H9 (cell line): ENCODE data around the gene TMEM151B. TPM values are rescaled to one million over a fixed set of nuclear protein-coding genes. Genes with fewer than 3 reads are reported as not detected.

ENCODE experiments used
- DNase-seq: peaks from one replicate; pipeline ENCODE4 v3.0.0-alpha.2; 2017
- H2AFZ ChIP-seq: one replicate; pipeline ENCODE4 v1.6.1; 2013; ENCODE audit warnings: mild to moderate bottlenecking, low read length, control low read depth, moderate library complexity
- H2AK5ac ChIP-seq: 2 replicates; pipeline ENCODE4 v1.6.1; 2013; ENCODE audit warnings: low read length, control low read depth, mixed read lengths; ENCODE audit not compliant: insufficient read length
- H2BK120ac ChIP-seq: one replicate; pipeline ENCODE4 v1.6.1; 2013; ENCODE audit warnings: low read depth, mild to moderate bottlenecking, low read length, control low read depth, inconsistent platforms; ENCODE audit not compliant: poor library complexity, severe bottlenecking
- H2BK12ac ChIP-seq: 2 replicates; pipeline ENCODE4 v1.6.1; 2013; ENCODE audit warnings: low read length, control low read depth, mixed read lengths, low read depth; ENCODE audit not compliant: insufficient read length
- H2BK15ac ChIP-seq: 2 replicates; pipeline ENCODE4 v1.6.1; 2013; ENCODE audit warnings: low read depth, low read length, control low read depth
- H2BK20ac ChIP-seq: one replicate; pipeline ENCODE4 v1.6.1; 2013; ENCODE audit warnings: low read depth, mild to moderate bottlenecking, low read length, control low read depth, inconsistent platforms; ENCODE audit not compliant: poor library complexity, severe bottlenecking
- H2BK5ac ChIP-seq: 2 replicates; pipeline ENCODE4 v1.6.1; 2013; ENCODE audit warnings: low read length, control low read depth, mixed read lengths; ENCODE audit not compliant: insufficient read length
- H3K14ac ChIP-seq: 2 replicates; pipeline ENCODE4 v1.6.1; 2013; ENCODE audit warnings: low read length, control low read depth; ENCODE audit not compliant: insufficient read depth
- H3K18ac ChIP-seq: 2 replicates; pipeline ENCODE4 v1.6.1; 2013; ENCODE audit warnings: low read depth, mild to moderate bottlenecking, mixed read lengths, low read length, control low read depth; ENCODE audit not compliant: insufficient read length
- H3K23ac ChIP-seq: 2 replicates; pipeline ENCODE4 v1.6.1; 2013; ENCODE audit warnings: low read length, control low read depth, mixed read lengths, low read depth; ENCODE audit not compliant: insufficient read length
- H3K23me2 ChIP-seq: 2 replicates; pipeline ENCODE4 v1.6.1; 2013; ENCODE audit warnings: low read depth, mild to moderate bottlenecking, mixed read lengths, low read length, control low read depth; ENCODE audit not compliant: insufficient read length, poor library complexity, severe bottlenecking
- H3K27ac ChIP-seq: 2 replicates; pipeline ENCODE4 v1.5.1; 2013; ENCODE audit warnings: low read length, control low read depth, mixed read lengths, low read depth; ENCODE audit not compliant: insufficient read length
- H3K27me3 ChIP-seq: 2 replicates; pipeline ENCODE4 v1.6.1; 2013; ENCODE audit warnings: low read length, control low read depth, inconsistent platforms; ENCODE audit not compliant: insufficient read depth
- H3K4ac ChIP-seq: 2 replicates; pipeline ENCODE4 v1.6.1; 2013; ENCODE audit warnings: low read depth, mild to moderate bottlenecking, control low read depth, inconsistent platforms, low read length, moderate library complexity
- H3K4me1 ChIP-seq: 2 replicates; pipeline ENCODE4 v1.6.1; 2013; ENCODE audit warnings: low read length, control low read depth, inconsistent platforms; ENCODE audit not compliant: insufficient read depth
- H3K4me2 ChIP-seq: 2 replicates; pipeline ENCODE4 v1.6.1; 2013; ENCODE audit warnings: low read length, control low read depth, mixed read lengths; ENCODE audit not compliant: insufficient read length, insufficient read depth
- H3K56ac ChIP-seq: 2 replicates; pipeline ENCODE4 v1.6.1; 2013; ENCODE audit warnings: low read depth, mild to moderate bottlenecking, mixed read lengths, low read length, control low read depth; ENCODE audit not compliant: insufficient read length
- H3K79me1 ChIP-seq: 2 replicates; pipeline ENCODE4 v1.6.1; 2013; ENCODE audit warnings: low read depth, mild to moderate bottlenecking, moderate library complexity, low read length, control low read depth, inconsistent platforms; ENCODE audit not compliant: insufficient read depth, poor library complexity, severe bottlenecking
- H3K79me2 ChIP-seq: 2 replicates; pipeline ENCODE4 v1.6.1; 2013; ENCODE audit warnings: low read length, control low read depth, inconsistent platforms; ENCODE audit not compliant: insufficient read depth
- H3K9ac ChIP-seq: 2 replicates; pipeline ENCODE4 v1.6.1; 2013; ENCODE audit warnings: low read length, control low read depth, mixed read lengths; ENCODE audit not compliant: insufficient read length; ENCODE audit errors: extremely low read depth
- H3K9me3 ChIP-seq: one replicate; pipeline ENCODE4 v1.6.1; 2013; ENCODE audit warnings: low read depth, low read length, inconsistent platforms; ENCODE audit not compliant: control insufficient read depth
- H3T11ph ChIP-seq: one replicate; pipeline ENCODE4 v1.6.1; 2013; ENCODE audit warnings: mild to moderate bottlenecking, low read length, control low read depth, inconsistent platforms
- H4K20me1 ChIP-seq: one replicate; pipeline ENCODE4 v1.6.1; 2013; ENCODE audit not compliant: control insufficient read depth, insufficient read length, insufficient read depth
- H4K5ac ChIP-seq: 2 replicates; pipeline ENCODE4 v1.6.1; 2013; ENCODE audit warnings: low read depth, mild to moderate bottlenecking, mixed read lengths, low read length, control low read depth; ENCODE audit not compliant: insufficient read length
- H4K8ac ChIP-seq: replicated peaks from 2 replicates; pipeline ENCODE4 v1.6.1; 2013; ENCODE audit warnings: low read length, control low read depth, mixed read lengths, low read depth; ENCODE audit not compliant: insufficient read length
- H4K91ac ChIP-seq: 2 replicates; pipeline ENCODE4 v1.6.1; 2013; ENCODE audit warnings: low read depth, mild to moderate bottlenecking, moderate library complexity, mixed read lengths, low read length, control low read depth; ENCODE audit not compliant: insufficient read length
- H3K27ac Mint-ChIP-seq, 3 experiments: 2 replicates in 2 of 3; 3 replicates in 1 of 3; pipeline ENCODE4 v1.8.0; 2020 to 2021; ENCODE audit warnings: mixed read lengths in 3 of 3, mild to moderate bottlenecking in 1 of 3, moderate library complexity in 1 of 3
- H3K27me3 Mint-ChIP-seq: 2 replicates; pipeline ENCODE4 v1.8.0; 2021; ENCODE audit warnings: low read depth, mild to moderate bottlenecking, moderate library complexity, mixed read lengths
- H3K36me3 Mint-ChIP-seq, 3 experiments: 2 replicates in 2 of 3; 3 replicates in 1 of 3; pipeline ENCODE4 v1.8.0; 2020 to 2021; ENCODE audit warnings: low read depth in 3 of 3, mixed read lengths in 3 of 3; ENCODE audit not compliant: insufficient read depth in 1 of 3
- H3K4me1 Mint-ChIP-seq, 2 experiments: 2 replicates each; pipeline ENCODE4 v1.8.0; 2020; ENCODE audit warnings: mixed read lengths in 2 of 2
- H3K4me3 Mint-ChIP-seq, 2 experiments: 2 replicates in 1 of 2; 3 replicates in 1 of 2; pipeline ENCODE4 v1.8.0; 2020 to 2021; ENCODE audit warnings: mild to moderate bottlenecking in 2 of 2, mixed read lengths in 2 of 2, moderate library complexity in 1 of 2
- H3K9me3 Mint-ChIP-seq, 2 experiments: 2 replicates in 1 of 2; 3 replicates in 1 of 2; pipeline ENCODE4 v1.8.0; 2020; ENCODE audit warnings: mild to moderate bottlenecking in 2 of 2, mixed read lengths in 2 of 2, moderate library complexity in 1 of 2
- CTCF ChIP-seq: fragments of 200-600 bp; sonication (generic); conservative IDR thresholded peaks from 3 replicates; pipeline ENCODE4 v1.8.0; 2021; ENCODE audit warnings: antibody characterized with exemption, mild to moderate bottlenecking
- WGBS: extraction: QIAGEN DNeasy Blood & Tissue Kit; methylation state at CpG from one replicate; pipeline ENCODE4 v1.1.7; 2013; ENCODE audit warnings: missing lambda C conversion rate, low lambda C conversion rate, mixed read lengths; ENCODE audit not compliant: insufficient read length; ENCODE audit errors: extremely low coverage; 5-methylcytosine and 5-hydroxymethylcytosine counted together
- total RNA-seq: library from RNA; stranded (reverse); gene quantifications from 2 replicates; pipeline ENCODE4 v1.2.1, GENCODE V29; 2021

Gene TMEM151B
- total RNA-seq, 1 experiment from 2014 or later, result 2.4 TPM

GRCh38 chr6:44256775-44257024 is 13.6 kb upstream of the TMEM151B start:
- WGBS, result no CpG with 5 or more reads among the region's 12 CpGs
- Histone ChIP-seq H3K9me3 (no peaks in the 10 kb centered on the region), H3K27me3 (no peaks in the 10 kb centered on the region), H3K14ac (peak overlapping the region; percentile 34; the same call in 1 of the 2 replicates), H2BK5ac (no peak overlapping the region), H4K20me1 (no peaks in the 10 kb centered on the region), H2AFZ (no peak overlapping the region), H3K4me1 (no peaks in the 10 kb centered on the region; the same call in 1 of the 2 replicates), H3K23me2 (peaks cover 6% of the 10 kb centered on the region), H3K23ac (no peak overlapping the region), H3K79me1 (no peaks in the 10 kb centered on the region), H3K27ac (no peak overlapping the region), H3T11ph (no peak overlapping the region), H2BK15ac (no peak overlapping the region), H3K56ac (no peak overlapping the region), H3K4ac (no peak overlapping the region), H3K4me2 (peak overlapping the region; percentile 90), H3K18ac (peak overlapping the region; percentile 33), H4K91ac (no peak overlapping the region), H4K8ac (no peak overlapping the region), H3K79me2 (no peaks in the 10 kb centered on the region), H3K9ac (peak overlapping the region; percentile 68), H4K5ac (no peak overlapping the region), H2BK12ac (no peak overlapping the region), H2BK120ac (no peak overlapping the region), H2BK20ac (no peak overlapping the region), H2AK5ac (no peak overlapping the region)
- no peak for DNase-seq
- Mint-ChIP-seq H3K9me3 (no peaks in the 10 kb centered on the region), H3K36me3 (peaks cover 25 to 63% (median 48%) of the 10 kb centered on the region in 3 experiments), H3K4me3 (peak overlapping the region; percentile 88 to 90), H3K27ac (peak overlapping the region; percentile 59 to 98 (median 92)), H3K4me1 (peaks cover 38 to 40% of the 10 kb centered on the region in 2 experiments), H3K27me3 (peaks cover 11% of the 10 kb centered on the region)
- TF ChIP-seq CTCF, result no peak
